B cell (primary cell): ENCODE results near the gene PFDN1. TPM values are rescaled to one million over a fixed set of nuclear protein-coding genes. Genes with fewer than 3 reads are reported as not detected.

ENCODE experiments used
- ATAC-seq: fragments of 200-7000 bp; cut with Tn5 transposase; one replicate; pipeline ENCODE4 v1.10.0; 2021; ENCODE audit warnings: low read depth, mild to moderate bottlenecking, moderate number of reproducible peaks, moderate library complexity
- CTCF ChIA-PET: fragments of 350-600 bp; sonication (Branson Sonifier 250); formaldehyde crosslinking; loops from one replicate; lab custom pipeline; 2021; ENCODE audit warnings: antibody characterized with exemption, inconsistent platforms; lab: Charles Lee
- POLR2A ChIA-PET: fragments of 350-600 bp; sonication (Branson Sonifier 250); formaldehyde crosslinking; loops from one replicate; lab custom pipeline; 2021; ENCODE audit warnings: antibody characterized with exemption; lab: Charles Lee
- DNase-seq: peaks from one replicate; pipeline ENCODE4 v3.0.0; 2013
- H2AFZ ChIP-seq: 2 replicates; pipeline ENCODE4 v1.6.1; 2012; ENCODE audit warnings: mild to moderate bottlenecking, low read depth, low read length; ENCODE audit not compliant: insufficient read depth, poor library complexity, severe bottlenecking
- H3K27ac ChIP-seq, 2 donors: 1 replicate in 1 of 2; 2 replicates in 1 of 2; pipeline ENCODE4 v1.5.1; 2012 to 2013; ENCODE audit warnings: low read length in 2 of 2, mild to moderate bottlenecking in 2 of 2, moderate library complexity in 1 of 2
- H3K27me3 ChIP-seq, 4 experiments: fragments of 200-600 bp in 1 of 4; sonication (generic) in 1 of 4; replicated peaks in 1 of 4; 1 replicate in 2 of 4; 2 replicates in 2 of 4; pipeline versions ENCODE4 v1.6.1 to v1.7.0; 2013 to 2016; ENCODE audit warnings: low read length in 3 of 4, mild to moderate bottlenecking in 2 of 4, mixed read lengths in 1 of 4, moderate library complexity in 1 of 4; ENCODE audit not compliant: insufficient read depth in 4 of 4, control insufficient read depth in 3 of 4; ENCODE audit errors: control extremely low read depth in 1 of 4
- H3K36me3 ChIP-seq, 2 experiments: replicated peaks in 1 of 2; 1 replicate in 1 of 2; 2 replicates in 1 of 2; pipeline versions ENCODE4 v1.6.1 to v1.7.1; 2013; ENCODE audit warnings: low read length in 1 of 2; ENCODE audit not compliant: insufficient read depth in 2 of 2, control insufficient read depth in 1 of 2; ENCODE audit errors: control extremely low read depth in 1 of 2, extremely low read depth in 1 of 2
- H3K4me1 ChIP-seq, 2 donors: fragments of 200-600 bp in 1 of 2; sonication (generic) in 1 of 2; 1 replicate in 1 of 2; 2 replicates in 1 of 2; pipeline versions ENCODE4 v1.5.1 to v1.6.1; 2013 to 2017; ENCODE audit warnings: low read length in 2 of 2; ENCODE audit not compliant: control insufficient read depth in 2 of 2, insufficient read depth in 2 of 2
- H3K4me2 ChIP-seq: replicated peaks from 2 replicates; pipeline ENCODE3; 2012; ENCODE audit warnings: mild to moderate bottlenecking, low read depth, low read length; ENCODE audit not compliant: poor library complexity, severe bottlenecking
- H3K4me3 ChIP-seq, 5 experiments: fragments of 200-600 bp in 1 of 5; sonication (generic) in 1 of 5; 1 replicate in 3 of 5; 2 replicates in 2 of 5; pipeline versions ENCODE4 v1.5.1 to v1.7.0; 2011 to 2016; ENCODE audit warnings: low read length in 4 of 5, mild to moderate bottlenecking in 4 of 5, low read depth in 2 of 5, control low read depth in 1 of 5, moderate library complexity in 1 of 5; ENCODE audit not compliant: insufficient read depth in 1 of 5; ENCODE audit errors: control extremely low read depth in 1 of 5, extremely low read depth in 1 of 5
- H3K79me2 ChIP-seq: fragments of 200-600 bp; sonication (generic); one replicate; pipeline ENCODE4 v1.6.0; 2016; ENCODE audit warnings: low read length; ENCODE audit not compliant: control insufficient read depth, insufficient read depth
- H3K9ac ChIP-seq: fragments of 200-600 bp; sonication (generic); 2 replicates; pipeline ENCODE4 v1.6.1; 2017; ENCODE audit warnings: mild to moderate bottlenecking, low read length, moderate library complexity
- H3K9me3 ChIP-seq, 3 donors: one replicate each; pipeline versions ENCODE4 v1.6.1 to v1.7.1; 2013; ENCODE audit warnings: low read length in 2 of 3; ENCODE audit not compliant: control insufficient read depth in 2 of 3, insufficient read depth in 1 of 3; ENCODE audit errors: control extremely low read depth in 1 of 3
- H4K20me1 ChIP-seq: 2 replicates; pipeline ENCODE4 v1.6.0; 2012; ENCODE audit warnings: mild to moderate bottlenecking, low read length; ENCODE audit not compliant: insufficient read depth, control insufficient read depth, poor library complexity, severe bottlenecking
- H3K27ac Mint-ChIP-seq: one replicate; pipeline ENCODE4 v1.8.0; 2021; ENCODE audit warnings: mixed read lengths
- H3K27me3 Mint-ChIP-seq: one replicate; pipeline ENCODE4 v1.8.0; 2021; ENCODE audit warnings: mixed read lengths
- H3K4me1 Mint-ChIP-seq: one replicate; pipeline ENCODE4 v1.8.0; 2021; ENCODE audit warnings: mixed read lengths
- H3K4me3 Mint-ChIP-seq: one replicate; pipeline ENCODE4 v1.8.0; 2021; ENCODE audit warnings: mixed read lengths
- H3K9me3 Mint-ChIP-seq: one replicate; pipeline ENCODE4 v1.8.0; 2022; ENCODE audit warnings: mixed read lengths; ENCODE audit not compliant: insufficient read depth
- EZH2 ChIP-seq: IDR thresholded peaks from 2 replicates; pipeline ENCODE4 v1.6.1; 2012; ENCODE audit warnings: borderline replicate concordance, low read depth, mild to moderate bottlenecking, moderate library complexity, low read length; ENCODE audit not compliant: insufficient read depth, poor library complexity, severe bottlenecking
- WGBS: methylation state at CpG from one replicate; pipeline ENCODE4 v1.1.5; 2013; ENCODE audit warnings: missing lambda C conversion rate; ENCODE audit not compliant: insufficient coverage; 5-methylcytosine and 5-hydroxymethylcytosine counted together
- intact Hi-C: fragments of 100-400 bp; cut with micrococcal nuclease; formaldehyde crosslinking; loops from one replicate; pipeline ENCODE4 v1.10.0; 2022
- polyA plus RNA-seq: library from polyadenylated mRNA; depleted of rRNA; stranded (reverse); fragments of >200 nt; gene quantifications from 2 replicates; pipeline ENCODE4 v1.2.3, GENCODE V29; 2012
- total RNA-seq, 2 donors: library from RNA; stranded (reverse); fragments of 120-200 nt in 1 of 2; gene quantifications; 1 replicate in 1 of 2; 2 replicates in 1 of 2; pipeline versions ENCODE4 v1.2.3 to v1.2.4, GENCODE V29; 2013 to 2022
- TF ChIP-seq, protein P1 (sequence below): fragments of 200-600 bp; IDR thresholded peaks from one replicate; pipeline ENCODE4 v1.8.0; 2022; ENCODE audit warnings: antibody characterized with exemption, mild to moderate bottlenecking

Gene PFDN1
- total and polyA plus RNA-seq, 2 donors (not counting 1 experiment from before 2014, with no cell fraction given) = 30.3 to 31.2 TPM

DNA sequence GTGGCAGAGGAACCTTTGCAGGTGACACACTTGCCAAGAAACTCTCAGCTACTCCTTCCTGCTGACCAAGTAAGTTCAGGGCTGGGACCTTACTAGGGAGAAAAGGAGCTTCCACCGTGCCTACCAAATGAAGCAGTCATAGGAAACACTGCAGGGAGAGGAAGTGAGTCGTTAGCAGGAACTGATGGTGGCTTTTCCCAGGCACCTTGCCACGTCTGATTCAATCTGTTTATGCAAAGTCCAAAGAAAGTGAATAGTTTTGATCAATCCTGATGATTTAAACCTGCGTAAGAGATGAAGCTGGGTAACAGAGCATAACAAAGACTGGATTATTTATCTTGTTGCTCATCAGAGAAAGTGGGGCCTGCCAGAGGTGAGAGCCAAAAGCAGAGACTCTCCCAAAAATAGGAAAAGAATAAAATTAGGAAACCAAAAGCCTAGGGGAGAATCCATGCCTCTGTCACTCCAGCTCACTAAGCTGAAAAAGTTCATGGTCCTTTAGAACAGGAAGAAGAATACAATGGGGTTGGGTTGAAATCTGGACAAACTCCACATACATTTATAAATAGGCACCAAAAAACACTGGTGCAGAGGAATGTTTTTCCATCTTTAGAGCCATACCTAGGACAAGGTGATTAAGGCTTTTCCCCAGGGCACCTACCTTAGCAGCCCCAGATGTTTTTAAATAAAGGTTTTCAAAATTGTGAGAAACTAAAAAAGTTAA is 9.3 kb upstream of the PFDN1 start:
- DNase-seq (no peak), ATAC-seq (no peak)
- H4K20me1 ChIP-seq = no peaks in the 10 kb centered on the region
- peaks cover 15% of the 10 kb centered on the region for H3K27me3 Mint-ChIP-seq
- ChIA-PET POLR2A (no interaction called here), CTCF (interaction anchor here (0.6 to 2.3 kb wide), 4 partner anchors 10 to 39 kb away, joined by 3 to 5 read pairs (median 4); partner anchors contain the start of gene HBEGF)
- H3K27me3 ChIP-seq = no peaks in the 10 kb centered on the region
- no peak overlapping the region for H3K9ac ChIP-seq
- H3K27ac ChIP-seq = no peak overlapping the region
- H3K4me1 Mint-ChIP-seq = no peaks in the 10 kb centered on the region
- H3K4me3 ChIP-seq = no peak overlapping the region
- no peaks in the 10 kb centered on the region for H3K79me2 ChIP-seq
- intact Hi-C loops = no loop called here
- TF ChIP-seq EZH2 = no peak
- TF ChIP-seq, protein P1, sequence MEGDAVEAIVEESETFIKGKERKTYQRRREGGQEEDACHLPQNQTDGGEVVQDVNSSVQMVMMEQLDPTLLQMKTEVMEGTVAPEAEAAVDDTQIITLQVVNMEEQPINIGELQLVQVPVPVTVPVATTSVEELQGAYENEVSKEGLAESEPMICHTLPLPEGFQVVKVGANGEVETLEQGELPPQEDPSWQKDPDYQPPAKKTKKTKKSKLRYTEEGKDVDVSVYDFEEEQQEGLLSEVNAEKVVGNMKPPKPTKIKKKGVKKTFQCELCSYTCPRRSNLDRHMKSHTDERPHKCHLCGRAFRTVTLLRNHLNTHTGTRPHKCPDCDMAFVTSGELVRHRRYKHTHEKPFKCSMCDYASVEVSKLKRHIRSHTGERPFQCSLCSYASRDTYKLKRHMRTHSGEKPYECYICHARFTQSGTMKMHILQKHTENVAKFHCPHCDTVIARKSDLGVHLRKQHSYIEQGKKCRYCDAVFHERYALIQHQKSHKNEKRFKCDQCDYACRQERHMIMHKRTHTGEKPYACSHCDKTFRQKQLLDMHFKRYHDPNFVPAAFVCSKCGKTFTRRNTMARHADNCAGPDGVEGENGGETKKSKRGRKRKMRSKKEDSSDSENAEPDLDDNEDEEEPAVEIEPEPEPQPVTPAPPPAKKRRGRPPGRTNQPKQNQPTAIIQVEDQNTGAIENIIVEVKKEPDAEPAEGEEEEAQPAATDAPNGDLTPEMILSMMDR = no peak
- H3K27ac Mint-ChIP-seq = no peak overlapping the region
- H3K9me3 Mint-ChIP-seq = no peaks in the 10 kb centered on the region
- H3K4me3 Mint-ChIP-seq = no peak overlapping the region
- 26% methylated on average over 4 of the region's 4 CpGs for WGBS
- H3K36me3 ChIP-seq = no peaks in the 10 kb centered on the region
- no peaks in the 10 kb centered on the region for H3K4me1 ChIP-seq
- no peak overlapping the region for H2AFZ ChIP-seq
- H3K9me3 ChIP-seq = no peaks in the 10 kb centered on the region
- no peak overlapping the region for H3K4me2 ChIP-seq

DNA sequence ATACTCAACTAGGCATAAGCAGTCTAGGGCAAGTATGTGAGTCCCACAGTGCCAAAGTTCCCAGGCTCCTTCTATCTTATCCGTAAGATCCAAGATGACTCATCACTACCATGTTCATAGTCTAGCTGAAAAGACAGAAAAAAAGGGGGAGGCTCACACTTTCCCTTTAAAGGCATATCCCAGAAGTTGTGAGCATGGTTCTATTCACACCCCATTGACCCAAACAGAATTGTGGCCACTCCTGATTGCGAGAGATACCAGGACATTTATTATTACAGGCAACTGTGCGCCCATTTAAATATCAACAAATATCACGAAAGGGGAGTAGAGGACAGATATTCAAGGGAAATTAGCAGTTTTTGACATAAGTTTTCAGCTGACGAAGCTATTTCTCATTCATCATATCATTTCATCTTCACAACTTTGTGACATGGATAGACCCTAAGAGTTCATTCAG is 8.1 kb upstream of the PFDN1 start:
- no peak overlapping the region for H3K27ac ChIP-seq
- POLR2A ChIA-PET = no interaction called here
- no peak overlapping the region for H3K4me3 ChIP-seq
- no peaks in the 10 kb centered on the region for H3K27me3 ChIP-seq
- ATAC-seq (no peak), DNase-seq (no peak)
- Mint-ChIP-seq H3K9me3 (no peaks in the 10 kb centered on the region), H3K4me1 (no peaks in the 10 kb centered on the region), H3K27me3 (peaks cover 20% of the 10 kb centered on the region), H3K4me3 (no peak overlapping the region), H3K27ac (no peak overlapping the region)
- intact Hi-C loops = no loop called here
- no peaks in the 10 kb centered on the region for H4K20me1 ChIP-seq
- H3K9ac ChIP-seq = no peak overlapping the region
- no peaks in the 10 kb centered on the region for H3K36me3 ChIP-seq
- H3K79me2 ChIP-seq = no peaks in the 10 kb centered on the region
- TF ChIP-seq EZH2 = no peak
- TF ChIP-seq, protein P1 = no peak
- WGBS = no CpG with 5 or more reads among the region's 5 CpGs
- CTCF ChIA-PET = interaction anchor here (0.6 to 1.3 kb wide), 2 partner anchors 36 to 67 kb away, joined by 4 read pairs; partner anchors contain the start of gene HBEGF
- no peaks in the 10 kb centered on the region for H3K9me3 ChIP-seq
- H2AFZ ChIP-seq = no peak overlapping the region
- H3K4me2 ChIP-seq = no peak overlapping the region
- no peaks in the 10 kb centered on the region for H3K4me1 ChIP-seq
